ENCODE results near the gene ALKBH1.

GRCh38 chr14:77682158-77682553 lies 25.7 kb downstream of the ALKBH1 start:
- TF ChIP-seq TAF1 (IDR thresholded peaks at IDR 0.05; ENCODE audit: borderline replicate concordance, low read depth, low read length) (no peak), POLR2A (IDR thresholded peaks at IDR 0.05; ENCODE audit: low read depth, low read length) (no peak), POLR2AphosphoS5 (IDR thresholded peaks at IDR 0.05; ENCODE audit: low read depth, low read length) (no peak)
